ENCODE measurements around the gene ABCF2. TPM values are rescaled to one million over a fixed set of nuclear protein-coding genes. Genes with fewer than 3 reads are reported as not detected.

The ABCF2 gene
- total RNA-seq, 2 donors from 2014 or later: 25.6 to 38.3 TPM

- H3K4me1 ChIP-seq: no peaks in the 10 kb centered on the region
- no peaks in the 10 kb centered on the region for H3K36me3 ChIP-seq
- DNase-seq: no peak
- no peaks in the 10 kb centered on the region for H3K9me3 ChIP-seq
- no peak overlapping the region for H3K4me3 ChIP-seq
- H3K9ac ChIP-seq (ENCODE audit: low read depth in 2 of 2, low read length in 2 of 2): no peak overlapping the region
- intact Hi-C loops (cut with DNase I): no loop called here
- no peak overlapping the region for H3K27ac ChIP-seq
- H3K27me3 ChIP-seq: peaks cover 6% of the 10 kb centered on the region
- no peak for TF ChIP-seq CTCF (IDR thresholded peaks at IDR 0.05)
Measured at GRCh38 chr7:151257990-151258389, 31.0 kb upstream of the ABCF2 start.

- no peak for TF ChIP-seq CTCF (IDR thresholded peaks at IDR 0.05)
- Histone ChIP-seq H3K27ac (no peak overlapping the region), H3K4me1 (no peaks in the 10 kb centered on the region), H3K9me3 (no peaks in the 10 kb centered on the region), H3K27me3 (peaks cover 10% of the 10 kb centered on the region), H3K9ac (ENCODE audit: low read depth in 2 of 2, low read length in 2 of 2) (no peak overlapping the region), H3K4me3 (no peak overlapping the region), H3K36me3 (no peaks in the 10 kb centered on the region)
- DNase-seq: no peak
- intact Hi-C loops (cut with DNase I): no loop called here
Measured at GRCh38 chr7:151256410-151257045, 29.5 kb upstream of the ABCF2 start.

- H3K9me3 ChIP-seq: no peaks in the 10 kb centered on the region
- H3K27me3 ChIP-seq: peaks cover 13% of the 10 kb centered on the region
- no peaks in the 10 kb centered on the region for H3K36me3 ChIP-seq
- no peak for TF ChIP-seq CTCF (IDR thresholded peaks at IDR 0.05)
- no peak overlapping the region for H3K4me3 ChIP-seq
- H3K9ac ChIP-seq (ENCODE audit: low read depth in 2 of 2, low read length in 2 of 2): no peak overlapping the region
- intact Hi-C loops (cut with DNase I): no loop called here
- H3K4me1 ChIP-seq: no peaks in the 10 kb centered on the region
- no peak for DNase-seq
- H3K27ac ChIP-seq: no peak overlapping the region
Measured at GRCh38 chr7:151255390-151255789, 28.4 kb upstream of the ABCF2 start.

- Histone ChIP-seq H3K36me3 (no peaks in the 10 kb centered on the region), H3K9ac (ENCODE audit: low read depth in 2 of 2, low read length in 2 of 2) (no peak overlapping the region), H3K27me3 (peaks cover 10% of the 10 kb centered on the region), H3K9me3 (no peaks in the 10 kb centered on the region), H3K4me3 (no peak overlapping the region), H3K27ac (no peak overlapping the region), H3K4me1 (no peaks in the 10 kb centered on the region)
- intact Hi-C loops (cut with DNase I): no loop called here
- no peak for DNase-seq
- no peak for TF ChIP-seq CTCF (IDR thresholded peaks at IDR 0.05)
Measured at GRCh38 chr7:151254851-151255250, 27.8 kb upstream of the ABCF2 start.

- intact Hi-C loops (cut with DNase I): no loop called here
- H3K9me3 ChIP-seq: no peaks in the 10 kb centered on the region
- no peaks in the 10 kb centered on the region for H3K4me1 ChIP-seq
- DNase-seq: no peak
- no peak overlapping the region for H3K27ac ChIP-seq
- no peaks in the 10 kb centered on the region for H3K36me3 ChIP-seq
- TF ChIP-seq CTCF (IDR thresholded peaks at IDR 0.05): no peak
- peaks cover 10% of the 10 kb centered on the region for H3K27me3 ChIP-seq
- no peak overlapping the region for H3K4me3 ChIP-seq
- no peak overlapping the region for H3K9ac ChIP-seq (ENCODE audit: low read depth in 2 of 2, low read length in 2 of 2)
Measured at GRCh38 chr7:151254316-151254715, 27.3 kb upstream of the ABCF2 start.
